Activated CD8-positive, alpha-beta memory T cell treated with anti-CD3 and anti-CD28 coated beads, Interleukin-2, amount 50 U/mL, for 48 hours (primary cell): Measurements from ENCODE around the gene BAG3.

ENCODE experiments used
- DNase-seq: peaks from one replicate; pipeline ENCODE4 v3.0.0-alpha.2; 2020

Gene BAG3

DNA sequence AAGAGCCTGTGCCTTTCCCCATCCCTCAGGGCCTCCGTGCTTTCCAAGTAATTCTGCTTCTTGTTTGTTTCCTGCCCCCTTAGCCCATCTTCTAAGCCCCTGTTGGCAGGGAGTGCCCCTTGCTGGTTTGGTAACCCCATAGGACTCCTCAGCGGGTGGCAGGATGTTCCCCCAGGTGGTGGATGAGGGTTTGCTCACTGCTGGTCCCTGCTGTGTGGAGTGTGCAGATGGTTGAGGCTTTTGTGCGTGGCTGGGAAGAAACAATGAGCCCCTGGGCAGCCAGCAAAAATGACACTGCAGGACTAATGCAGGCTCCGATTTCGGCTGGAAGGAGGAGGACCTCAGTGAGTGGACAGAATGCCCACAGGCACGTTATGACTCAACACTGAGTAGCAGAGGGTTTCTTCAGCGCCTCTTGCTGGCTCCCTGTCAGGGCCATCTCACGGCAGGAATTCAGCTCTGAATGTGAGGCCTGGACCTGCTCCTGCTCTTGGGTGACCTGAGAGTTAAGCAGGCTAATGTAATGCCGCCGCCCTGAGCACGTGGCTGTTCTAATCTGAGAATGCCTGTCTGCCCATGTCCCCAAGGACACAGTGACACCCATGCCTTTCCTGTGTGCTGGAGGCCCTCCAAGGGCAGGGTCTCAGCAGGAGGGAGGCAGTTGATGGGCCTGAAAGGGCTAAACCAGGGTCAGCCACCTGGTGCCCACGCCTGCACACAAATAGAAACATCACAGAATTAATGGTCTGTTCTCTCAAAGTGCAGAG, 16.6 kb downstream of the BAG3 start:
- no peak for DNase-seq

- no peak for DNase-seq
Measured at GRCh38 chr10:119668461-119668860, 17.3 kb downstream of the BAG3 start.

DNA sequence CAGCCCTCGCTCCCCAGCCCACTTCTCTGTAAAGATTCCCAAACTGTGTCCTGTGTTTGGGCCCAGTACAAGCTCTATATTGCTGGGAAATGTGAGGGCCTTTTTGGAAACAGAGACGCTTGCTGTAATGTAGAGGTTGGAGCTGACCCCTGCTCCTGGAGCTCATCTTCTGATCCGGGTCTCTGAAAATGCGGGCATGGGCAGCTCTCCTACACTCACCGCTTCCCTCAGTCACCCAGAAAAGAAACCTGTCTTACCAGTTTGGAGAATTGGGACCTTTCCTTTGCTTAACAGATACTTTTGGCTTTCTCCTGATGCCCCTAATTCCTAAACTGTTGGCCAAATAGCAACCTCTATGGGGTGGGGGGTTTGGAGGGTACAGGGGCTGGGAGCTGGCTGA, 18.2 kb downstream of the BAG3 start:
- no peak for DNase-seq

DNA sequence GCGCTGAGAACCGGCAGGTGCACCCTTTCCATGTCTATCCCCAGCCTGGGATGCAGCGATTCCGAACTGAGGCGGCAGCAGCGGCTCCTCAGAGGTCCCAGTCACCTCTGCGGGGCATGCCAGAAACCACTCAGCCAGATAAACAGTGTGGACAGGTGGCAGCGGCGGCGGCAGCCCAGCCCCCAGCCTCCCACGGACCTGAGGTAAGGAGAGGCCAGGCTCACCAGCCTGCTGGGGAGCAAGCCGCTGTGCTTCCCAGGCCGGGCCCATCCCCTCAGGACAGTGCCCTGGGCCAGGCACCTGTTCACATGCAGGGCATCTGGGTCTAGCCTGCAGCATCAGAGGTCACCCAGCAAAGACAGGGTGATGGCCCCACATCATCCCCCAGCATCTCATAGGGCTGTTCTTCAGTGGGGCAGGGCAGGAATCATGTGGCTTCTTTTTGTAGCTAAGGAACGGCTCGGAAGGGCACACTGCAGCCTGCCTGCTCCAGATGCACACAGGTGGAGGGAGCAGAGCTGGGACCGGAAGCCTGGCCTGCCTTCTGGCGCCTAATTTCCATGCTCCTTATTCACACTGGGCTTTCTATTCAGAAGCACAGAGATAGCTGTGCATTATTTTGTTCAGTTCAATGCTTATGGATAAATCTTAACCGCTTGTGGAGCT, 18.9 kb downstream of the BAG3 start:
- no peak for DNase-seq

GRCh38 chr10:119670717-119671116, 19.5 kb downstream of the BAG3 start:
- DNase-seq: no peak

- DNase-seq: no peak
Measured at GRCh38 chr10:119671381-119671780, 20.2 kb downstream of the BAG3 start.

GRCh38 chr10:119672291-119672690, 21.1 kb downstream of the BAG3 start:
- no peak for DNase-seq

DNA sequence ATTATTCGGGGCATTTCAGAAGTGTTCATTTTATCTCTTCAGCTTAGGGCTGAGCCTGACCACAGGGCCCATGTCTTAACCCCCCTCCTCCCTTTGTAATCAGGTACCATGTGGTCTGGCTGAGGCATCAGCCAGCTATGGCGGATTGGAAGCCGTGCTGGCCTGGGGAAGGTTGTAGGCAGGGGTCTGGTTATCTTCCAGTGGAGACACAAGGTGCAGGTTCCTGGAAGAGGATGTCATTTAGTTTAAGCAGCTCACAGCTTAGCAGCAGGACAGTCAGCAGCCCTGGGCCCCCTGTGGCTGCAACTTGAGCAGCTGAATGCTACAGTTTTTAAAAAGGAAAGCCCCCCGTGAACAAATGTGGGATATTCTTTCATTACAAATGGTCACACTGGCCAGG, 22.1 kb downstream of the BAG3 start:
- DNase-seq: no peak

GRCh38 chr10:119675483-119676170, 24.4 kb downstream of the BAG3 start:
- DNase-seq: no peak

- no peak for DNase-seq
Measured at GRCh38 chr10:119677126-119677525, 25.9 kb downstream of the BAG3 start.

GRCh38 chr10:119677904-119678755, 26.9 kb downstream of the BAG3 start:
- no peak for DNase-seq

DNA sequence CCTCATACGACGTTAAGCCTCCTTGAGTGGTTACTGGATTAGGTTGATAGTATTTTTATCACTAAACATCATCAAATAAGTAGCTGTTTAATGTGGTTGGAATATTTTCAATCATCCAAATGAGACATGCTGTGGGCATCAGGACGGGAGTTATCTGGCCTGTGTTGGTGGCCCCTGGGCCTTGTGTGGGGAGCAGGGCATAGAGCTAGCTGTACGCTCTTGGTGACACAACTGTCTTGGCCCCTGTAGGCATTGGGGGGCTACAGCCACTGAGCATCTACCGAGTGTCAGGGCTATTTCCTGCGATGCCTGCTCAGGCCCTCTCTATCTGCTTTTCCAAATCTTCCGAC, 28.3 kb downstream of the BAG3 start:
- no peak for DNase-seq

DNA sequence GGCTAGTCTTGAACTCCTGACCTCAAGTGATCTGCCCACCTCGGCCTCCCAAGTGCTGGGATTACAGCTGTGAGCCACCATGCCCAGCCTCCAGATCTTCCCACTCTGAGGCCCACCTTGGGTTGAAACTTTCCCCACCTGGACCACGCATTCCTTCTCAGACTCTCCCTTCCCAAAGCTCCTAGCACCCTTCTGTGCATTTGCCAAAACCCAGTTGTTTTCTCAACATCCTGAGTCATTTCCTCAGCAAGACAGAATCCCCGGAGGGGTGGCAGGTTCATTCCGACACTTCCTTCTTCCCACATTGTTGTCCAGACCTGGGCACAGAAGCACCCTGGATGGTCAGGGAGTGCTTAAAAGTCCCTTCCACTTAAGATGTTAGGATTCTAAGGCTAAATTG, 28.9 kb downstream of the BAG3 start:
- DNase-seq: no peak

GRCh38 chr10:119680650-119681081, 29.5 kb downstream of the BAG3 start:
- no peak for DNase-seq

- DNase-seq: peak; percentile 95
Measured at GRCh38 chr10:119686465-119687191, 35.4 kb downstream of the BAG3 start.

GRCh38 chr10:119687192-119688032, 36.2 kb downstream of the BAG3 start:
- no peak for DNase-seq

- DNase-seq: no peak
Measured at GRCh38 chr10:119688033-119688508, 36.9 kb downstream of the BAG3 start.

DNA sequence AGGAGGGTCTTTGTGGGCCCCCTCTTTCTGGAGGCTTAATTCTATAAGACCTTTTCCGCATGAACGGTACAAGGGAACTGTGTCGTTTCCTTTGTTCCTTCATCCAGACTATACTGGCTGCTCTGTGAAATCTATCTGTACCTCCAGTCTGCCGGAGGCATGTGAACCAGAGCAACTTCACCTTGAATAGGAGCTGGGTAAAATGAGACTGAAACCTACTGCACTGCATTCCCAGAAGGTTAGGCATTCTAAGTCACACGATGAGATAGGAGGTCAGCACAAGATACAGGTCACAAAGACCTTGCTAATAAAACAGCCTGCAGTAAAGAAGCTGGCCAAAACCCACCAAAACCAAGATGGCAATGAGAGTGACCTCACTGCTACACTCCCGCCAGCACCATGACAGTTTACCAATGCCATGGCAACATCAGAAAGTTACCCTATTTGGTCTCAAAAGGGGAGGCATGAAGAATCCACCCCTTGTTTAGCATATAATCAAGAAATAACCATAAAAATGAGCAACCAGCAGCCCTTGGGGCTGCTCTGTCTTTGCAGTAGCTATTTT, 37.9 kb downstream of the BAG3 start:
- DNase-seq: no peak

- DNase-seq: no peak
Measured at GRCh38 chr10:119691726-119692125, 40.5 kb downstream of the BAG3 start.

GRCh38 chr10:119693262-119693957, 42.2 kb downstream of the BAG3 start:
- no peak for DNase-seq
